A673 (cell line): ENCODE measurements around the gene SLC2A6.

Experiments used
- CTCF ChIP-seq: fragments of 300-800, 200-600 bp; sonication (generic); conservative IDR thresholded peaks from 2 replicates; pipeline ENCODE4 v1.5.1; 2017; ENCODE audit warnings: low read depth, mild to moderate bottlenecking, antibody characterized with exemption, low read length, moderate library complexity, mixed read lengths
- EZH2 ChIP-seq: fragments of 200-600 bp; sonication (generic); IDR thresholded peaks from 2 replicates; pipeline ENCODE4 v1.6.1; 2017; ENCODE audit warnings: borderline replicate concordance, low read depth, mild to moderate bottlenecking, mixed read lengths, antibody characterized with exemption, low read length; ENCODE audit not compliant: poor library complexity, severe bottlenecking

DNA sequence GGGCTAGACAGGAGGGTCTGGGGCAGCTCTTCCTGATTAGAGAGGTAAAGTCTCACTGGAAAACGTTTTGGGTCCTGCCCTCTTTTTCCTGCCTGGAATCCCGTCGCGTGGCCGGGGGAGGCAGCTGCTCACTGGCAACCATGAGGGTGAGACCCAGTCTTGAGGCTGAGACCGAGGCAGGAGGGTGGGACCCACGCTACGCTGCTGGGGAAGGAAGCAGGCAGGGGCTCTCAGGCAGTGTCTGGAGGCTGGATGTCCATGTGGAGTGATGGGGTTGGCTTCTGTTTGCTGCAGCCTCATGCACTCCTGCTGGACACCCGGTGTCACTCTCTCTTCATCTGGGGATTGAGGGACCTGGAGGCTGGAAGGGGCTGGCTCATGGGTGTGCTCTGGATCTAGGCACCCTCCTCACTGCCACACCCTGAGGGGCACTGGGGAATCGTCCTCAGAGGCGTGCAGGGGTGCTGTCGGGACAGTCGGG is 11.3 kb upstream of the SLC2A6 start:
- TF ChIP-seq CTCF (no peak), EZH2 (no peak)
